Effector memory CD4-positive, alpha-beta T cell (primary cell): ENCODE measurements around the gene FAM107B.

Source experiments
- DNase-seq, 3 donors: peaks; one replicate each; pipeline ENCODE4 v3.0.0-alpha.2; 2020
- H3K27ac ChIP-seq: 2 replicates; pipeline ENCODE4 v1.7.0; 2013; ENCODE audit warnings: mild to moderate bottlenecking, low read length, moderate library complexity; ENCODE audit not compliant: insufficient read depth, poor library complexity, severe bottlenecking
- H3K27me3 ChIP-seq: replicated peaks from 2 replicates; pipeline ENCODE4 v1.7.0; 2013; ENCODE audit warnings: mild to moderate bottlenecking, low read length; ENCODE audit not compliant: insufficient read depth, control insufficient read depth, poor library complexity, severe bottlenecking
- H3K36me3 ChIP-seq: 2 replicates; pipeline ENCODE4 v1.7.0; 2013; ENCODE audit warnings: mild to moderate bottlenecking, low read length, moderate library complexity; ENCODE audit not compliant: control insufficient read depth, insufficient read depth
- H3K4me1 ChIP-seq: 2 replicates; pipeline ENCODE4 v1.7.0; 2013; ENCODE audit warnings: low read length, mild to moderate bottlenecking; ENCODE audit not compliant: control insufficient read depth, insufficient read depth, poor library complexity, severe bottlenecking
- H3K4me3 ChIP-seq: 2 replicates; pipeline ENCODE4 v1.7.0; 2013; ENCODE audit warnings: low read length, low read depth, mild to moderate bottlenecking; ENCODE audit not compliant: insufficient read depth, poor library complexity, severe bottlenecking
- H3K9me3 ChIP-seq: 2 replicates; pipeline ENCODE4 v1.7.0; 2013; ENCODE audit warnings: mild to moderate bottlenecking, low read length, moderate library complexity; ENCODE audit not compliant: control insufficient read depth

Gene FAM107B

DNA sequence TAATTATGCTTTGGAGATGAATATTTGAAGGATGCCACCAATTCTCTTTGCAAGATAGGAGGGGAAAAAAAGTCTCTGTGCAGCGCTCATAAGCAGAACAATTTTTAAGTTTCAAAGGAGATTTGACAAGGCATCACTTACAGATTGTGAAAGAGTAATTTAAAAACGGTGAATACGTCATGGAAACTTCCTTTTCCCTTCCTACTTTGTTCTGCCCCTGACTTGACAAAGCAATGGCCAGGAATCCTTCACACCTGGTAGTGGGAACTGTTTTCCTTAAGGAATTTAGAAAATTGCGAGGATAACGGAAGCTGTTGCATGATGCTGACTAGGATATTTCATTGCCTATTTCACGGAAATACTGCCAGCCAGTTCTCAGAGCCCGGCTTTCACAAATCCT lies 16.7 kb downstream of the FAM107B start:
- DNase-seq = no peak
- no peaks in the 10 kb centered on the region for H3K9me3 ChIP-seq
- H3K4me1 ChIP-seq = no peaks in the 10 kb centered on the region
- H3K27me3 ChIP-seq = no peaks in the 10 kb centered on the region
- H3K27ac ChIP-seq = no peak overlapping the region
- H3K36me3 ChIP-seq = no peaks in the 10 kb centered on the region
- no peak overlapping the region for H3K4me3 ChIP-seq

- Histone ChIP-seq H3K36me3 (no peaks in the 10 kb centered on the region), H3K9me3 (no peaks in the 10 kb centered on the region), H3K4me1 (no peaks in the 10 kb centered on the region), H3K4me3 (no peak overlapping the region), H3K27ac (no peak overlapping the region), H3K27me3 (no peaks in the 10 kb centered on the region)
- no peak for DNase-seq
These were observed 17.3 kb downstream of the FAM107B start for GRCh38 chr10:14757394-14757793.

DNA sequence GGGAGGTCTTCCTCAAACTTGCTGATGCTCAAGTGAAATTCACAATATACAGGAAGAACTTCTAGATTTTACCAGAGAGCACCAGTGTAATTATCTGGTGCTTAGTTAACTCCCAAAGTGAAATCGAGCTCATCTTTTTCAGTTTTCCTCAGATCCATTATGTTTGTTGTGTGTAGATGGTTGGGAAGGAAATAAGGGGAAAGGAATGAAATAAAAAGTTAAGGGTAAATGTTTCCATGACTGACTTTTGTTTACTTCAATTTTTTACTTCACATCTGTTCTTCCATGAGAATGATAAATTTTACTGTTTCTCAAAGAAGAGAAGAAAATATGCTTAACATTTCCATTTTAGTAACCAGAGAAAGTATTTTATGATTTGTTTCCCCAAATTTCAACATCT lies 21.3 kb downstream of the FAM107B start:
- no peaks in the 10 kb centered on the region for H3K36me3 ChIP-seq
- H3K27ac ChIP-seq = no peak overlapping the region
- no peaks in the 10 kb centered on the region for H3K27me3 ChIP-seq
- DNase-seq = no peak
- no peak overlapping the region for H3K4me3 ChIP-seq
- no peaks in the 10 kb centered on the region for H3K4me1 ChIP-seq
- H3K9me3 ChIP-seq = no peaks in the 10 kb centered on the region

GRCh38 chr10:14751921-14752320 lies 22.8 kb downstream of the FAM107B start:
- no peaks in the 10 kb centered on the region for H3K4me1 ChIP-seq
- H3K36me3 ChIP-seq = no peaks in the 10 kb centered on the region
- no peak overlapping the region for H3K27ac ChIP-seq
- no peaks in the 10 kb centered on the region for H3K9me3 ChIP-seq
- no peaks in the 10 kb centered on the region for H3K27me3 ChIP-seq
- no peak for DNase-seq
- no peak overlapping the region for H3K4me3 ChIP-seq

DNA sequence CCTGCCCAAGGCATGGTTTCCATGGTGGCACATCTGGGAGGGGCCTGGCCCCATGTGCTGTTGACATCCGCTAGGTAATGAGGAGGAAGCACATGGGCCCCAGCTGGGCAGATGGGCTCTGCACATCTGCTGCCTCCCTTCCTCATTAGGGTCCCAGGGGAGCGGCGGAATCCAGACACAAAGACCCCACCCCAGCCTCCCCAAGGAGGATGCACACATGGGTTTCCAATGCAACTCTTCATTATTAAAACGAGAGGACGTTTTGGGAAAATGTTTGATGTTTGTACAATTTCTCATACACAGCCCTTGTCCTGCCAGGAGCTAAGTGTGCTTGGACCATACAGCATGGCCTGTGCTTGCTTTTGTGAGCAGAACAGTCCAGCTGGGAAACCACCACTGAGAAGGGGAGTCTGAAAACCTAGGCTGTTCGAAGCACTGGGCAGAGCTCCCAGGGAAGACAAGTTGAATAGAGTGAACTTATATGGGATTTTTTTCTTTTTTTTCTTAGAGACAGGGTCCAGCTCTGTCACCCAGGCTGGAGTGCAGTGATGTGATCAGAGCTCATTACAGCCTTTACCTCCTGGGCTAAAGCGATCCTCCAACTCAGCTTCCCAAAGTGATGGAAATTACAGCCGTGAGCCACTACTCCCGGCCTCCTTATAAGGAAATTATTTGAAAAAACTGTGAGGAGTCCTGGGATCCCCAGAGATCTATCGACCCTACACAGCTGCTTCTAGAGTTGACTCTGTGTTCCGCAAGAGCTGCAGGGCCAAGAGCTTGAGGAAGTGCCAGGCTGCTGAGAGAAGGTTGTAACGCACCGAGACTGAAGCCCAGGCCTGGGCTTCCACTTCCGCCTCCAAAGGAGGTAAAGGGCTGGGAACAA lies 23.4 kb downstream of the FAM107B start:
- no peak for DNase-seq
- no peak overlapping the region for H3K4me3 ChIP-seq
- no peaks in the 10 kb centered on the region for H3K27me3 ChIP-seq
- no peaks in the 10 kb centered on the region for H3K9me3 ChIP-seq
- no peaks in the 10 kb centered on the region for H3K36me3 ChIP-seq
- H3K4me1 ChIP-seq = no peaks in the 10 kb centered on the region
- H3K27ac ChIP-seq = no peak overlapping the region

GRCh38 chr10:14749070-14749809 lies 25.5 kb downstream of the FAM107B start:
- Histone ChIP-seq H3K27ac (no peak overlapping the region), H3K9me3 (no peaks in the 10 kb centered on the region), H3K4me1 (no peaks in the 10 kb centered on the region), H3K4me3 (no peak overlapping the region), H3K27me3 (no peaks in the 10 kb centered on the region), H3K36me3 (no peaks in the 10 kb centered on the region)
- DNase-seq = no peak

DNA sequence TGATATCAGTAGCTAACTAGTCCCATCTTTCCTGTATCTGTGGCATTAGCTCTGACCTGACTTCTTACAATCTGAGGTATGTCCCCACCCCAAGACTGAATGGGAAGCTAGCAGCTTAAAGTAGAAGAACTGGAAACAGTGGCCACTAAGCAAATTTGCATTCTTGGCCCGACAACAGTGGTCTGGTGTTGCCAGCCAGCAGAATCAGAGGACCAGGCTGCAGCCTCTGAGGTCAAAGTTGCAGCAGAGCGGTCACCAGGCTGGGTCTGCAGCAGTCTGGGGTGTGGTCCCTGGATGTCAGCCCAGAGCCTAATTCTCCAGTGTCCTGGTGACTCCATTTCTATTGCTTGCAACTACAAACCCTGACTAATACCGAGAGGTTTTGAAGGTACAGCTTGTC lies 26.3 kb downstream of the FAM107B start:
- Histone ChIP-seq H3K4me3 (no peak overlapping the region), H3K36me3 (no peaks in the 10 kb centered on the region), H3K27ac (no peak overlapping the region), H3K4me1 (no peaks in the 10 kb centered on the region), H3K27me3 (no peaks in the 10 kb centered on the region), H3K9me3 (no peaks in the 10 kb centered on the region)
- DNase-seq = no peak

DNA sequence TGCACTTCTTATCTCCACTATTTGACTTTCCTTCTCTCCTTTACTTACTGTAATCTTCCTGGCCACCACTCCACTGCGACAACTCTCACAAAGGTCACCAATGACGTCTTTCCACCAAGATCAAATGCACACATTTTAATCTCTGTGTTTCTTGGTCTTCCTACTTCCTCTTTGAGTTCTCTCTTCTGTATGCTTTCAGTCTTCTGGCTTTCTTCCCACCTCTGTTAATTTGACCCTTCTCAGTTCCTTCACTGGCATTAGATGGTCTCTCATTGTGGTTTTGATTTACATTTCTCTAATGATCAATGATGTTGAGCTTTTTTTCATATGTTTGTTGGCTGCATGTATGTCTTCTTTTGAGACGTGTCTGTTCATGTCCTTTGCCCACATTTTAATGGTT lies 31.9 kb downstream of the FAM107B start:
- Histone ChIP-seq H3K27me3 (no peaks in the 10 kb centered on the region), H3K4me3 (no peak overlapping the region), H3K4me1 (no peaks in the 10 kb centered on the region), H3K9me3 (no peaks in the 10 kb centered on the region), H3K36me3 (no peaks in the 10 kb centered on the region), H3K27ac (no peak overlapping the region)
- DNase-seq = no peak

- no peaks in the 10 kb centered on the region for H3K36me3 ChIP-seq
- no peak overlapping the region for H3K27ac ChIP-seq
- DNase-seq = no peak
- H3K9me3 ChIP-seq = no peaks in the 10 kb centered on the region
- no peaks in the 10 kb centered on the region for H3K4me1 ChIP-seq
- no peak overlapping the region for H3K4me3 ChIP-seq
- H3K27me3 ChIP-seq = no peaks in the 10 kb centered on the region
These were observed 32.3 kb downstream of the FAM107B start for GRCh38 chr10:14742382-14742781.

- Histone ChIP-seq H3K27me3 (no peaks in the 10 kb centered on the region), H3K27ac (no peak overlapping the region), H3K4me1 (no peaks in the 10 kb centered on the region), H3K9me3 (no peaks in the 10 kb centered on the region), H3K36me3 (no peaks in the 10 kb centered on the region), H3K4me3 (no peak overlapping the region)
- no peak for DNase-seq
These were observed 33.9 kb downstream of the FAM107B start for GRCh38 chr10:14740684-14741247.
